NCI-H1930 (cell line): ENCODE measurements around the gene ABCA3.

Experiments used
- DNase-seq, 2 experiments: peaks; one replicate each; lab custom pipeline; 2025; lab: John Stamatoyannopoulos, UW

ABCA3 gene

GRCh38 chr16:2233872-2234812 is 106.4 kb downstream of the ABCA3 start:
- DNase-seq, result no peak

- DNase-seq, result no peak
These were observed 107.3 kb downstream of the ABCA3 start for GRCh38 chr16:2233046-2233775.

- DNase-seq, result no peak
These were observed 108.2 kb downstream of the ABCA3 start for GRCh38 chr16:2232094-2232990.

- no peak for DNase-seq
These were observed 109.3 kb downstream of the ABCA3 start for GRCh38 chr16:2231016-2231931.

- no peak for DNase-seq
These were observed 110.2 kb downstream of the ABCA3 start for GRCh38 chr16:2230376-2230775.

- DNase-seq, result no peak
These were observed 110.8 kb downstream of the ABCA3 start for GRCh38 chr16:2229632-2230250.

GRCh38 chr16:2229091-2229490 is 111.4 kb downstream of the ABCA3 start:
- no peak for DNase-seq

- no peak for DNase-seq
These were observed 112.2 kb downstream of the ABCA3 start for GRCh38 chr16:2228161-2228824.

GRCh38 chr16:2226918-2227317 is 113.6 kb downstream of the ABCA3 start:
- no peak for DNase-seq

- DNase-seq, result no peak
These were observed 114.2 kb downstream of the ABCA3 start for GRCh38 chr16:2226245-2226793.
